Measurements from ENCODE around the gene ELN. TPM values are rescaled to one million over a fixed set of nuclear protein-coding genes. Genes with fewer than 3 reads are reported as not detected.
A peak's percentile ranks its signal among the peaks of the same experiment; 100 is the strongest.

ELN gene
- total and polyA plus RNA-seq, 2 experiments from 2014 or later, result 37.7 to 58.1 TPM

DNA sequence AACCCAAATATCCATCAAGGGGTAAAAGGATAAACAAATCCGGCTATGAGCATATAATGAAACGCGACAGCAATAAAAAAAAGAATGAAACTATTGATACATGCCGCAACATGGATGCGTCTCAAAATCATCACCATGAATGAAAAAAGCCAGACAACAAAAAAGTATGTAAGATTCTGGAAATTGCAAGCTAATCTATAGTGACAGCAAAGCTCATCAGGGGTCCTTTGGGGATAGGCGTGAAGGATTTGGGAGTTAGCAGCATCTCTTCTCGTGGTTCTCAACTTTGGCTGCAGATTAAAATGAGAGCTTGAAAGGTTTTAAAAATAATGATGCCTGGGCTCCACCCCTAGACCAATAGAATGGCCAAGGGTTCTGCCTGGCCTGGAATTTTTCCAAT, 46.0 kb upstream of the ELN start:
- H3K27ac ChIP-seq, result no peak overlapping the region
- H3K79me2 ChIP-seq, result no peaks in the 10 kb centered on the region
- no peak overlapping the region for H3K4me2 ChIP-seq
- no peak overlapping the region for H2AFZ ChIP-seq
- no peaks in the 10 kb centered on the region for H3K27me3 ChIP-seq
- H4K20me1 ChIP-seq (ENCODE audit: insufficient read depth, poor library complexity, severe bottlenecking), result no peaks in the 10 kb centered on the region
- TF ChIP-seq, protein P1, sequence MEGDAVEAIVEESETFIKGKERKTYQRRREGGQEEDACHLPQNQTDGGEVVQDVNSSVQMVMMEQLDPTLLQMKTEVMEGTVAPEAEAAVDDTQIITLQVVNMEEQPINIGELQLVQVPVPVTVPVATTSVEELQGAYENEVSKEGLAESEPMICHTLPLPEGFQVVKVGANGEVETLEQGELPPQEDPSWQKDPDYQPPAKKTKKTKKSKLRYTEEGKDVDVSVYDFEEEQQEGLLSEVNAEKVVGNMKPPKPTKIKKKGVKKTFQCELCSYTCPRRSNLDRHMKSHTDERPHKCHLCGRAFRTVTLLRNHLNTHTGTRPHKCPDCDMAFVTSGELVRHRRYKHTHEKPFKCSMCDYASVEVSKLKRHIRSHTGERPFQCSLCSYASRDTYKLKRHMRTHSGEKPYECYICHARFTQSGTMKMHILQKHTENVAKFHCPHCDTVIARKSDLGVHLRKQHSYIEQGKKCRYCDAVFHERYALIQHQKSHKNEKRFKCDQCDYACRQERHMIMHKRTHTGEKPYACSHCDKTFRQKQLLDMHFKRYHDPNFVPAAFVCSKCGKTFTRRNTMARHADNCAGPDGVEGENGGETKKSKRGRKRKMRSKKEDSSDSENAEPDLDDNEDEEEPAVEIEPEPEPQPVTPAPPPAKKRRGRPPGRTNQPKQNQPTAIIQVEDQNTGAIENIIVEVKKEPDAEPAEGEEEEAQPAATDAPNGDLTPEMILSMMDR (IDR thresholded peaks at IDR 0.05; ENCODE audit: poor library complexity), result no peak
- no peak for TF ChIP-seq EZH2 (IDR thresholded peaks at IDR 0.05; ENCODE audit: borderline replicate concordance)
- TF ChIP-seq EZH2phosphoT487 (IDR thresholded peaks at IDR 0.05; ENCODE audit: low read depth, severe bottlenecking, unreplicated experiment), result no peak
- no peaks in the 10 kb centered on the region for H3K9me3 ChIP-seq (ENCODE audit: low read depth)
- no peaks in the 10 kb centered on the region for H3K36me3 ChIP-seq (replicated peaks; ENCODE audit: insufficient read depth, low read depth)
- no peaks in the 10 kb centered on the region for H3K9me2 ChIP-seq (replicated peaks; ENCODE audit: insufficient read depth)
- no peak overlapping the region for H3K4me3 ChIP-seq
- WGBS (ENCODE audit: low lambda C conversion rate, missing lambda C conversion rate), result 81% methylated on average over 7 of the region's 7 CpGs
- H3K4me1 ChIP-seq (ENCODE audit: insufficient read depth), result peaks cover 25% of the 10 kb centered on the region
- no peak for DNase-seq (ENCODE audit: low spot score)

DNA sequence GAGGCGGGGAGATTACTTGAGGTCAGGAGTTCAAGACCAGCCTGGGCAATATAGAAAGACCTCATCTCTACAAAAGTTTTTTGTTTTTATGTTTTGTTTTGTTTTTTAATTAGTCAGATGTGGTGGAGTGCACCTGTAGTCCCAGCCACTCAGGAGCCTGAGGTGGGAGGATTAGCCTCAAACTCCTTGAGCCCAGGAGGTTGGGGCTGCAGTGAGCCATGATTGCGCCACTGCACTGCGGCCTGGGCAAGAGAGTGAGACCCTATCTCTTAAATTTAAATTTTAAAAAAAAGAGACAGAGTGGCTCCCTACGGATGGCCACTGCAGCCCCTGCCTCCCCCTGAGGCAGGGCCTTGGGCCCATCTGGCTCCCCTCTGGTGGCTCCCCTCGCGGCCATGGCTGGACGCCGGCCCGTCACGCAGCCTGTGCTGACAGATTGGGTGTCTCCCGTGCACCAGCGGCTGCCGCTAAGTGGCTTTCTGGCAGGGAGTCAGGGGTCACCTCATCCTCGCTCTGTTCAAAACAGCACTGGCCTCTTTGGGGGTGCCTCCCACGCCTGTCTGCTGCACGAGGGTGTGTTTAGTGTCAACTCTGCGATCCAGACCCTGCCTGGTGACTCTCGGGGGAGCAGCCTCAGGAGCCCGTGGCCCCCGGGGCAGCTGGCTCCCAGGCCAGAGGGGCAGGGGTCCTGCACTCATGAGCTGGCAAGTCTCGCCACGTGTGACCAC, 44.4 kb upstream of the ELN start:
- H3K79me2 ChIP-seq, result no peaks in the 10 kb centered on the region
- H3K9me3 ChIP-seq (ENCODE audit: low read depth), result no peaks in the 10 kb centered on the region
- no peak overlapping the region for H3K4me3 ChIP-seq
- no peak overlapping the region for H2AFZ ChIP-seq
- no peaks in the 10 kb centered on the region for H3K9me2 ChIP-seq (replicated peaks; ENCODE audit: insufficient read depth)
- TF ChIP-seq, protein P1 (IDR thresholded peaks at IDR 0.05; ENCODE audit: poor library complexity), result no peak
- TF ChIP-seq EZH2 (IDR thresholded peaks at IDR 0.05; ENCODE audit: borderline replicate concordance) (no peak), EZH2phosphoT487 (IDR thresholded peaks at IDR 0.05; ENCODE audit: low read depth, severe bottlenecking, unreplicated experiment) (no peak)
- H4K20me1 ChIP-seq (ENCODE audit: insufficient read depth, poor library complexity, severe bottlenecking), result no peaks in the 10 kb centered on the region
- no peaks in the 10 kb centered on the region for H3K27me3 ChIP-seq
- peaks cover 10% of the 10 kb centered on the region for H3K4me1 ChIP-seq (ENCODE audit: insufficient read depth)
- no peaks in the 10 kb centered on the region for H3K36me3 ChIP-seq (replicated peaks; ENCODE audit: insufficient read depth, low read depth)
- H3K4me2 ChIP-seq, result no peak overlapping the region
- no peak for DNase-seq (ENCODE audit: low spot score)
- WGBS (ENCODE audit: low lambda C conversion rate, missing lambda C conversion rate), result 75% methylated on average over 22 of the region's 22 CpGs
- no peak overlapping the region for H3K27ac ChIP-seq

DNA sequence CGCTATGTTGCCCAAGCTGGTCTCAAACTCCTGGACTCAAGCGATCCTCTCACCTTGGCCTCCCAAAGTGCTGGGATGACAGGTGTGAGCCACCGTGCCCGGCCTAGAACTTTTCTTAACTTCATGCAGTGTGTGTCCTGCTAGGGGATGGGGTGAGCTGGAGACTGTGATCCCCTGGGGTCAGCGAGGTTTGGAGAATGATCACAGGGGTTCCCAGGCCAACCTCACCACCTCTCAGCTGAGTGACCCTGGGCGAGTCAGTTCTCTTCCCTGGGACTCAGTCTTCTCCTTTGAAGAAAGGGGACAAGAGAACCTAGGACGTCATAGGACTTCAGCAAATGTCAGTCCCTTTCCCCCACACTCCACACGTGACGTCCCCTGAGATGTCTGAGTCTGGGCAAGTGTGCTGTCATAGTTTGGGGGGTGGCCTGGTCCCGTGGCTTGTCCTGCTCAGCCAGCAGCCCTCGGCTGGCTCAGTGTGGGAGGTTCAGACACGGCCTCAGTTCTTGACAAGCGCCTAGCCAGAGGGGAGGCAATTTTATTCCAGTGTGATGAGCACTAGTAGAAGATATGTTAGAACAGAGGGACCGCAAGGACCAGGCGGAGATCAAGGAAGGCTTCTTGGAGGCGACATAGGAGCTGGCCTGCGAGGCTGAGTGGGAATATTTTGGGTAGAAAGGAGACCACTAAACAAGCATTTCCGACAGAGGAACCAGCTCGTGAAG, 43.3 kb upstream of the ELN start:
- Histone ChIP-seq H3K4me1 (ENCODE audit: insufficient read depth) (no peaks in the 10 kb centered on the region), H3K9me3 (ENCODE audit: low read depth) (no peaks in the 10 kb centered on the region), H3K27ac (no peak overlapping the region), H3K36me3 (replicated peaks; ENCODE audit: insufficient read depth, low read depth) (no peaks in the 10 kb centered on the region), H2AFZ (no peak overlapping the region), H3K27me3 (no peaks in the 10 kb centered on the region), H3K4me3 (no peak overlapping the region), H4K20me1 (ENCODE audit: insufficient read depth, poor library complexity, severe bottlenecking) (no peaks in the 10 kb centered on the region), H3K79me2 (no peaks in the 10 kb centered on the region), H3K9me2 (replicated peaks; ENCODE audit: insufficient read depth) (no peaks in the 10 kb centered on the region), H3K4me2 (no peak overlapping the region)
- WGBS (ENCODE audit: low lambda C conversion rate, missing lambda C conversion rate), result 91% methylated on average over 19 of the region's 19 CpGs
- DNase-seq (ENCODE audit: low spot score), result no peak
- no peak for TF ChIP-seq EZH2phosphoT487 (IDR thresholded peaks at IDR 0.05; ENCODE audit: low read depth, severe bottlenecking, unreplicated experiment)
- no peak for TF ChIP-seq EZH2 (IDR thresholded peaks at IDR 0.05; ENCODE audit: borderline replicate concordance)

DNA sequence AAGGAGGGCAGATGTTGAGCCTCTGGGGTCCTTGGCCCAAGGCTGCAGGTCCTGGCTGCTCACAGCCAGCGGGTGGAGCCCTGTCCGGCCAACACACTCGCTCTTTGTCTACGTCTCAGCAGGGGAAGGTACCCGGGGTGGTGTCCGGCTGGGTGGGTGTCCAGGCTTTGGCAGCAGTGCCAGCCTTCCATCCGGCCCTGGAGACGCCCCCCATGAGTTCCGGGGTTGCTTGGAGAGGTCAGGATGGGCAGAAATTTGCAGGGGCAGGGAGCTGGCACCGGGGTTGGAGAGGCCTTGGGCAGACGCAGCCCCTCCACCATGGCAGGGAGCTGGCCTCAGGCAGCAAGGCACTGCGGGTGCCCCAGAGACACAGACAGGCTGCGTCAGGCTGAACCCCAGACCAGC, 42.2 kb upstream of the ELN start:
- 86% methylated on average over 13 of the region's 13 CpGs for WGBS (ENCODE audit: low lambda C conversion rate, missing lambda C conversion rate)
- no peaks in the 10 kb centered on the region for H3K36me3 ChIP-seq (replicated peaks; ENCODE audit: insufficient read depth, low read depth)
- TF ChIP-seq EZH2phosphoT487 (IDR thresholded peaks at IDR 0.05; ENCODE audit: low read depth, severe bottlenecking, unreplicated experiment) (no peak), EZH2 (IDR thresholded peaks at IDR 0.05; ENCODE audit: borderline replicate concordance) (no peak)
- no peaks in the 10 kb centered on the region for H4K20me1 ChIP-seq (ENCODE audit: insufficient read depth, poor library complexity, severe bottlenecking)
- no peaks in the 10 kb centered on the region for H3K9me2 ChIP-seq (replicated peaks; ENCODE audit: insufficient read depth)
- H3K4me1 ChIP-seq (ENCODE audit: insufficient read depth), result no peaks in the 10 kb centered on the region
- no peak overlapping the region for H3K4me3 ChIP-seq
- H3K4me2 ChIP-seq, result peak overlapping the region; percentile 44
- no peaks in the 10 kb centered on the region for H3K27me3 ChIP-seq
- no peaks in the 10 kb centered on the region for H3K79me2 ChIP-seq
- no peaks in the 10 kb centered on the region for H3K9me3 ChIP-seq (ENCODE audit: low read depth)
- H2AFZ ChIP-seq, result no peak overlapping the region
- no peak overlapping the region for H3K27ac ChIP-seq
- DNase-seq (ENCODE audit: low spot score), result no peak

Data from hepatocyte (in vitro differentiated cells).